ENCODE data around the gene MYOCD. TPM values are rescaled to one million over a fixed set of nuclear protein-coding genes. Genes with fewer than 3 reads are reported as not detected.

Gene MYOCD
- total RNA-seq, 1 experiment from 2014 or later: 1.2 TPM

DNA sequence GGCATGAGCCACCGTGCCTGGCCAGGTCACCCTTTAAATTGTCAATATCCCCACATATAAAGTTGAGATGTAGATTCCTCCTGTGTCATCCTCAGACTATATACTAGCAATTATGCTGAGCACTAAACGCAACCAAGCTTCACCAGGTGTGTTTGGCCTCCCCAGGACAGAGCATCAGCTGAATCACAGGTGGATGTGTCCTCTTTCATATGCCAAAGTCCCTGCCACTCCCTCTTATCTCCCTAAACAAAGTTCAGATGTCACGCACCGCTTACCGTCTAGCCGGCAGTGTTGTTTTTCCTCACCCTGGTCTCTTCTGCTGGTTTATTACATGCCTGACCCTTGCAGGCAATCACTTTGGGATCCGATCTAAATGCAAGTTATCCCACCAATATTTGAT, 79.8 kb downstream of the MYOCD start:
- Mint-ChIP-seq H3K4me3 (no peak overlapping the region), H3K27me3 (ENCODE audit: low read depth) (no peaks in the 10 kb centered on the region), H3K27ac (no peak overlapping the region), H3K4me1 (peaks cover 21% of the 10 kb centered on the region), H3K36me3 (no peaks in the 10 kb centered on the region), H3K9me3 (no peaks in the 10 kb centered on the region)
- ChIA-PET CTCF (no interaction called here), POLR2A (no interaction called here)
- TF ChIP-seq ZNF425 (CRISPR knock-in tag; conservative IDR thresholded peaks at IDR 0.05) (no peak), NR3C1 (CRISPR knock-in tag; conservative IDR thresholded peaks at IDR 0.05; ENCODE audit: low read depth) (no peak), ATF1 (CRISPR knock-in tag; IDR thresholded peaks at IDR 0.05) (no peak), CREM (CRISPR knock-in tag; IDR thresholded peaks at IDR 0.05) (no peak), NR2C2 (CRISPR knock-in tag; IDR thresholded peaks at IDR 0.05) (no peak), FOXP1 (CRISPR knock-in tag; IDR thresholded peaks at IDR 0.05; ENCODE audit: borderline replicate concordance) (no peak), ZNF416 (CRISPR knock-in tag; IDR thresholded peaks at IDR 0.05) (no peak)
- TF ChIP-seq, protein P1, sequence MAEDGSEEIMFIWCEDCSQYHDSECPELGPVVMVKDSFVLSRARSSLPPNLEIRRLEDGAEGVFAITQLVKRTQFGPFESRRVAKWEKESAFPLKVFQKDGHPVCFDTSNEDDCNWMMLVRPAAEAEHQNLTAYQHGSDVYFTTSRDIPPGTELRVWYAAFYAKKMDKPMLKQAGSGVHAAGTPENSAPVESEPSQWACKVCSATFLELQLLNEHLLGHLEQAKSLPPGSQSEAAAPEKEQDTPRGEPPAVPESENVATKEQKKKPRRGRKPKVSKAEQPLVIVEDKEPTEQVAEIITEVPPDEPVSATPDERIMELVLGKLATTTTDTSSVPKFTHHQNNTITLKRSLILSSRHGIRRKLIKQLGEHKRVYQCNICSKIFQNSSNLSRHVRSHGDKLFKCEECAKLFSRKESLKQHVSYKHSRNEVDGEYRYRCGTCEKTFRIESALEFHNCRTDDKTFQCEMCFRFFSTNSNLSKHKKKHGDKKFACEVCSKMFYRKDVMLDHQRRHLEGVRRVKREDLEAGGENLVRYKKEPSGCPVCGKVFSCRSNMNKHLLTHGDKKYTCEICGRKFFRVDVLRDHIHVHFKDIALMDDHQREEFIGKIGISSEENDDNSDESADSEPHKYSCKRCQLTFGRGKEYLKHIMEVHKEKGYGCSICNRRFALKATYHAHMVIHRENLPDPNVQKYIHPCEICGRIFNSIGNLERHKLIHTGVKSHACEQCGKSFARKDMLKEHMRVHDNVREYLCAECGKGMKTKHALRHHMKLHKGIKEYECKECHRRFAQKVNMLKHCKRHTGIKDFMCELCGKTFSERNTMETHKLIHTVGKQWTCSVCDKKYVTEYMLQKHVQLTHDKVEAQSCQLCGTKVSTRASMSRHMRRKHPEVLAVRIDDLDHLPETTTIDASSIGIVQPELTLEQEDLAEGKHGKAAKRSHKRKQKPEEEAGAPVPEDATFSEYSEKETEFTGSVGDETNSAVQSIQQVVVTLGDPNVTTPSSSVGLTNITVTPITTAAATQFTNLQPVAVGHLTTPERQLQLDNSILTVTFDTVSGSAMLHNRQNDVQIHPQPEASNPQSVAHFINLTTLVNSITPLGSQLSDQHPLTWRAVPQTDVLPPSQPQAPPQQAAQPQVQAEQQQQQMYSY (CRISPR knock-in tag; IDR thresholded peaks at IDR 0.05): no peak
- ATAC-seq (peak; percentile 31; the same call in 1 of the 2 replicates), DNase-seq (ENCODE audit: low spot score) (no peak)

DNA sequence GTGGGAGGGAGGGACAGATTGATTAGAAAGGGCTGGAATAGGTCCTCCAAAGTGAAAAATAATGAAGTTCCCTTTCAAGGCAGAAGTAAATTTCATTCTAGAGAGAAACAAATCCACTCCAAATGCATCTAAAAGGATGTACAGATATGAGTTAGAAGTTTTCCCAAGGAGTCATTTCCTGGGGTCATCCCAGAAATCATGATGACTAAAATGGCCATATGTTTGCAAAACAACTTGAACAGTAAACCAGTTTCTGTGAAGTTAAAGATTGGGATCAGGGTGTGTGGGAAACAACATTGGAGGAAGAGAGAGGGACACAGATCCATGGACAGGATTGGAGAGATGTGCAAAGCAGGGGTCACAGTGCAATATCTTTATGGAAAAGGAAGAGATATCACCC, 91.1 kb downstream of the MYOCD start:
- no peaks in the 10 kb centered on the region for H3K27me3 Mint-ChIP-seq (ENCODE audit: low read depth)
- TF ChIP-seq, protein P2, sequence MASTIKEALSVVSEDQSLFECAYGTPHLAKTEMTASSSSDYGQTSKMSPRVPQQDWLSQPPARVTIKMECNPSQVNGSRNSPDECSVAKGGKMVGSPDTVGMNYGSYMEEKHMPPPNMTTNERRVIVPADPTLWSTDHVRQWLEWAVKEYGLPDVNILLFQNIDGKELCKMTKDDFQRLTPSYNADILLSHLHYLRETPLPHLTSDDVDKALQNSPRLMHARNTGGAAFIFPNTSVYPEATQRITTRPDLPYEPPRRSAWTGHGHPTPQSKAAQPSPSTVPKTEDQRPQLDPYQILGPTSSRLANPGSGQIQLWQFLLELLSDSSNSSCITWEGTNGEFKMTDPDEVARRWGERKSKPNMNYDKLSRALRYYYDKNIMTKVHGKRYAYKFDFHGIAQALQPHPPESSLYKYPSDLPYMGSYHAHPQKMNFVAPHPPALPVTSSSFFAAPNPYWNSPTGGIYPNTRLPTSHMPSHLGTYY (CRISPR knock-in tag; IDR thresholded peaks at IDR 0.05): no peak
- no peak for TF ChIP-seq ZMAT4 (CRISPR knock-in tag; IDR thresholded peaks at IDR 0.05)
- no peak for TF ChIP-seq ELF4 (CRISPR knock-in tag; IDR thresholded peaks at IDR 0.05; ENCODE audit: low read depth)
- TF ChIP-seq AFF4 (CRISPR knock-in tag; IDR thresholded peaks at IDR 0.05; ENCODE audit: borderline replicate concordance): no peak
- TF ChIP-seq, protein P3, sequence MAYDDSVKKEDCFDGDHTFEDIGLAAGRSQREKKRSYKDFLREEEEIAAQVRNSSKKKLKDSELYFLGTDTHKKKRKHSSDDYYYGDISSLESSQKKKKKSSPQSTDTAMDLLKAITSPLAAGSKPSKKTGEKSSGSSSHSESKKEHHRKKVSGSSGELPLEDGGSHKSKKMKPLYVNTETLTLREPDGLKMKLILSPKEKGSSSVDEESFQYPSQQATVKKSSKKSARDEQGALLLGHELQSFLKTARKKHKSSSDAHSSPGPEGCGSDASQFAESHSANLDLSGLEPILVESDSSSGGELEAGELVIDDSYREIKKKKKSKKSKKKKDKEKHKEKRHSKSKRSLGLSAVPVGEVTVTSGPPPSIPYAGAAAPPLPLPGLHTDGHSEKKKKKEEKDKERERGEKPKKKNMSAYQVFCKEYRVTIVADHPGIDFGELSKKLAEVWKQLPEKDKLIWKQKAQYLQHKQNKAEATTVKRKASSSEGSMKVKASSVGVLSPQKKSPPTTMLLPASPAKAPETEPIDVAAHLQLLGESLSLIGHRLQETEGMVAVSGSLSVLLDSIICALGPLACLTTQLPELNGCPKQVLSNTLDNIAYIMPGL (CRISPR knock-in tag; IDR thresholded peaks at IDR 0.05): no peak
- TF ChIP-seq OVOL2 (CRISPR knock-in tag; IDR thresholded peaks at IDR 0.05; ENCODE audit: borderline replicate concordance): no peak
- no peak for TF ChIP-seq TEAD1 (CRISPR knock-in tag; IDR thresholded peaks at IDR 0.05)
- TF ChIP-seq NFE2L1 (CRISPR knock-in tag; IDR thresholded peaks at IDR 0.05): no peak
- no peak for TF ChIP-seq ZNF423 (CRISPR knock-in tag; IDR thresholded peaks at IDR 0.05)
- no peak for TF ChIP-seq ATF1 (CRISPR knock-in tag; IDR thresholded peaks at IDR 0.05)
- TF ChIP-seq AR (CRISPR knock-in tag; IDR thresholded peaks at IDR 0.05): no peak
- no peak for TF ChIP-seq FOXP1 (CRISPR knock-in tag; IDR thresholded peaks at IDR 0.05; ENCODE audit: borderline replicate concordance)

More for the DNA sequence above, 91.1 kb downstream of the MYOCD start:
- ATAC-seq: no peak
- CTCF ChIA-PET: no interaction called here
- no peak for DNase-seq (ENCODE audit: low spot score)
- H3K9me3 Mint-ChIP-seq: no peaks in the 10 kb centered on the region
- H3K36me3 Mint-ChIP-seq: no peaks in the 10 kb centered on the region
- POLR2A ChIA-PET: no interaction called here
- no peak overlapping the region for H3K27ac Mint-ChIP-seq
- no peak overlapping the region for H3K4me3 Mint-ChIP-seq
- 0 out of 2 replicates have a peak, but pooled peaks cover 3% of the 10 kb centered on the region for H3K4me1 Mint-ChIP-seq
